HG03066 (cell line): ENCODE results near the gene CCL3.
"Not testable (repeated sequence)": the region's sequence is repeated elsewhere in the genome, so short reads cannot be mapped to it uniquely, and the experiment has no call there.

ENCODE experiments used
- ATAC-seq: cut with Tn5 transposase; IDR thresholded peaks from one replicate; pipeline ENCODE4 v1.9.1; 2021; ENCODE audit warnings: low read depth; ENCODE audit not compliant: unreplicated experiment

The CCL3 gene

GRCh38 chr17:36117505-36118382, 27.8 kb upstream of the CCL3 start:
- ATAC-seq: no peak

DNA sequence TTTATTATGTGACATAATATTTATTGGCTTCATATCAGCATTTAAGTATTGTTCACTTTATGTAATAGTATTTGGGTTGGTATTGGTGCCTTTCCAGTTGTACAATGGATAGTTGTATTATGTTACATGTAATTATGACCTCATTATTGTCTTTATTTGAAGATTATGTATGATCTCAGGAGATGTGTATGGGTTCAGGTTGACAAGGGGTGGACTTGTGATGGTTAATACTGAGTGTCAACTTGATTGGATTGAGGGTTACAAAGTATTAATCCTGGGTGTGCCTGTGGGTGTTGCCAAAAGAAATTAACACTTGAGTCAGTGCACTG, 25.7 kb upstream of the CCL3 start:
- ATAC-seq: not testable (repeated sequence)

DNA sequence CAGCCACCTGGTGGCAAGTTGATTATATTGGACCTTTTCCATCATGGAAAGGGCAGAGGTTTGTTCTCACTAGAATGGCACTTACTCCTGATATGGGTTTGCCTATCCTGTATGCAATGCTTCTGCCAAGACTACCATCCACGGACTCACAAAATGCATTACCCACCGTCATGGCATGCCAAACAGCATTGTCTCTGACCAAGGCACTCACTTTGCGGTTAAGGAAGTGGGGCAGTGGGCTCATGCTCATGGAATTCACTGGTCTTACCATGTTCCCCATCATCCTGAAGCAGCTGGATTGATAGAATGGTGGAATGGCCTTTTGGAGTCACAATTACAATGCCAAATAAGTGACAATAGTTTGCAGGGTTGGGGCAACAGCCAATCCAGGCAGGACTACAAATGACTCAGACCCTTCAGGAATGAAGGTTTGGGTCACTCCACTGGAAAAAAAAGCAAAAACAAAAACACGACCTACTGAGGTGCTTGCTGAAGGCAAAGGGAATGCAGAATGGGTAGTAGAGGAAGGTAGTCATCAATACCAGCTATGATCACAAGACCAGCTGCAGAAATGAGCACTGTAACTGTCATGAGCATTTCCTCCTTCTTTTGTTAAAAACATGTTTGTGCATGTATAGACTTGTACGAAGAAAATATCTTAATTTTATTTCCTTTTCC, 25.2 kb upstream of the CCL3 start:
- ATAC-seq: not testable (repeated sequence)

- not testable (repeated sequence) for ATAC-seq
Observed at GRCh38 chr17:36113131-36113530, 23.2 kb upstream of the CCL3 start.

DNA sequence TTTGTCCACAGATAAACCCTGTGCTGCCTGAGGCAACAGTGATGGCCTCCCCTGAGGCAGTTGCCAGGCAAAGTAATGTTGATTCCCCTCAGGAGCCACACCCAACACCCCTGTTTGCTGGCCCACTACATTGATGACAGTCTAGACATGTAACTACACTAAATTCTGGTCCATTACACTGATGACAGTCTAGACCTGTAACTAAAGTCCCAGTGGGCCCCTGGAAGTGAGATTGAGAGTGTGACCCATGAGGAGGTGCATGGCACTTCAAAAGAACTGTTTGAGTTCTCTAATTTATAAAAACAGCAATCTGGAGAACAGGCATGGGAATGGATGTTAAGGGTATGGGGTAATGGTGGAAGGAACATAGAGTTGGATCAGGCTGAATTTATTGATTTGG, 22.6 kb upstream of the CCL3 start:
- ATAC-seq: no peak

GRCh38 chr17:36111068-36111490, 21.1 kb upstream of the CCL3 start:
- no peak for ATAC-seq

DNA sequence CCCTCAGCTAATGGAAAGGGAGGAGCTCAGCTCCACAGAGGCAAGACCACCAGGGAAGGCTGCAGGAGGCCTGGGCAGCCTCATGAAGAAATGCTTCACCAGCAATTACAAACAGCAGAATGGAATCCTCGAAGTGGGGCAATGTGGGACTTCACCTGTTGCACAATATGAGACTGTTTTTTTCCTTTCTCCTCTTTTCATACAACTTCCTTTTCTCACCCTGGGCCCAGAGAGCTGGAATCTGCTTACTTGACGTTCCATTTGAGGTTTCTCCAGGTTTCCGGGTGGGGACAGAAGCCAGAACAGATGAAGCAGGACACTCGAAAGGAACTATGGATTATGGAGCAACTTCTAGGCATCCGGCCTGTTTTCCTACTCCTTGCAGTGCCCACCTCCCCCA, 18.3 kb upstream of the CCL3 start:
- ATAC-seq: not testable (repeated sequence)

DNA sequence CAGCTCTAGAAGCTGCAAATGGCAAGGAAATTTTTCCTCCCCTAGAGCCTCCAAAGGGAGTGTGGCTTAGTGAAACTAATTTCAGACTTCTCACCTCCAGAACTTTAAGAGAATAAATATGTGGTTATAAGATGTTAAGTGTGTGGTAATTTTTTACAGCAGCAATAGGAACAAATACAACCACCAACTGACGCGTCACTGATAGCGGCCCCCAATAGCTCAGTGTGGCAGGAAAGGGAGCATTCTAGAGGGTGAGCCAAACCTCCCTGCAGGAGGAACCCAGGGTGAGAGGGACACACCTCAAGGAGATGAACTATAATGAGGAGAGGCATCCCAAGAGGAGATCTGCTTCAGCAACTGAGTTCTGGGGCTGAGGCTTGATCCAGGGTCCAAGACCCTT, 17.7 kb upstream of the CCL3 start:
- ATAC-seq: no peak

GRCh38 chr17:36106493-36106835, 16.5 kb upstream of the CCL3 start:
- ATAC-seq: no peak

DNA sequence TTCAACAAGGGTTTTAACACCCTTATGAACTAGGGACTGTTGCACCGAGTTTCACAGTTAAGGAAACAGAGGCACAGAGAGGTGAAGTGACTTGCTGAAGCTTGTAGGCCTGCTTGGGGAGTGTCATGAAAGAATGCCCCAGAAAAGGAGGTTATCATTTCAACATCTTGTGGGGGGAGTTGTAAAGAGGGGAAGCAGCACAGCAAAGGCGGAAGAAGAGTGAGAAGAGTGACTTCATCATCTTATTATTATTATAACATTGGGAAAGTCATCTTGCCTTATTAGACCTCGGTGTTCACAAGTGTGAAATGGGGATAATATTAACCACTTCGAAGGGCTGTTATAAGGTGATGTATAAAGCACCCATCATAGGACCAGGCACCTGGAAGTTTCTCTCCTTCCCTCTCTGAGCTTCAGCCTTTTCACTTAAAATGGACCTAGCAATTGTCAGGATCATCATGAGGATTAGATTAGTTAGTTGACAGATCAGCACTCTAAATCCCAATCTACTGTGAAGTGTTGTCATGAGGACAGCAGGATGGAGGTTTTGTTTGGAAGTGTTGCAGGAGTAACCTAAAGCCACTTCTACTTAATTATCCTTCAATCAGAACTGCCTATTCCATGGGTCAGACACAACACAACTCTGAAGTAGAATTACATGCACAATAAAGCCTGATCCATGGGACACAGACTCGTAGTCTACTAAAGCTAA, 16.0 kb upstream of the CCL3 start:
- ATAC-seq: no peak

GRCh38 chr17:36104701-36105181, 14.8 kb upstream of the CCL3 start:
- ATAC-seq: no peak

DNA sequence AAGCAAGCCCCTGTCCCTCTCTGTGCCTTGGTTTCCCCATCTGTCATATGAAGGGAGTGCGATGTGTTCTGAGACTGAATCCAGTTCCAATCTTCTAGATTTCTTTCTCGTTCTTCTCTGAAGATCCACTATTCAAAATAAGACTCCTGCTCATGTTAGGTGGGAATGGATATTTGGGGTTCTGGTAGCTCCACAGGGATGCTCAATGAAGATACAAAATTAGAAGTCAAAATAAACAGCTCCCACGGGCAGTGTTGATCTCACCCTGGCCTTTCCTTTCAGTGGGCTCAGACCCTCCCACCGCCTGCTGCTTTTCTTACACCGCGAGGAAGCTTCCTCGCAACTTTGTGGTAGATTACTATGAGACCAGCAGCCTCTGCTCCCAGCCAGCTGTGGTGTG, 14.3 kb upstream of the CCL3 start:
- ATAC-seq: not testable (repeated sequence)

DNA sequence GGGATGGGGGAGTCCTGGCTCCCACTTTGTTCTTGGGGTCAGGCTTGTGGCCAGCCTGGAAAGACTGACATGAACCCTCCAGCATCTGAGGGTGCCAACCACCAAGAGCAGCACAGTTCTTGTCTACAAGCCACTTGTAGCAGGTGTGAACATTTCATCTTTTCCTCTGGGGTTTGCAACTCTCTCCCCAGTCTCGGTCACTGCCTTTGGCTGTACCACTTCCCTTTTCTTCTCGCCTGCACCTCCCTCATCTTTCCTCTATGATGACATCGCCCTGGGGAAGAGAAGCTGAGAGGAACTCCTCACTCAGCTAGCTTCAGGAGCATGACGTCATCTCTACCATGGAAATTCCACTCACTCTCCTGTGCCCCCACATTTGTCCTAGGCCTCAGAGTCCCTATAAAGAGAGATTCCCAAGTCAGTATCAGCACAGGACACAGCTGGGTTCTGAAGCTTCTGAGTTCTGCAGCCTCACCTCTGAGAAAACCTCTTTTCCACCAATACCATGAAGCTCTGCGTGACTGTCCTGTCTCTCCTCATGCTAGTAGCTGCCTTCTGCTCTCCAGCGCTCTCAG, 13.5 kb upstream of the CCL3 start, which contains the start of gene CCL4:
TSS of gene CCL4 (plus strand) at position 427 of the 575 bp plus-strand sequence. CDS start at position 506, 79 bp downstream.
- peak; percentile 83 for ATAC-seq

DNA sequence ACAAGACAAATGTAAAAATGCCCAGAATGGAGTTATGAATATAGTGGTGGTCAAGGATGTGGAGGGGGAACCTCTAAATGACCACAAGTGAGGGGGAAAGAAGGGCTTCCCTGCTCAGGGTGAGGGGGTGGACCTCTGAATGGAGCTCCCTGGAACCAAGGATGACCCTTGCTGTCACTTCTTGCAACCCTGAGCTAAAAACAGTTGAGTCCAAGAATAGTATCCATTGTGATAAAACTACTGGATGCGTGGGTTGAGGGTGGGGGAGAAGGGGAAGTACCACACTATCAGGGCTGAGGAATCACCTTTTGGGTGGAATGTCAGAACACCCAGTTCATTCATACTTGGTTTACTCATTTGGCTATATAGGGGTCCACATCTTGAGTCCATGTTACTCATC, 9.1 kb upstream of the CCL3 start:
- not testable (repeated sequence) for ATAC-seq

GRCh38 chr17:36095992-36096391, 6.0 kb upstream of the CCL3 start:
- ATAC-seq: no peak

GRCh38 chr17:36094746-36095145, 4.8 kb upstream of the CCL3 start:
- no peak for ATAC-seq

DNA sequence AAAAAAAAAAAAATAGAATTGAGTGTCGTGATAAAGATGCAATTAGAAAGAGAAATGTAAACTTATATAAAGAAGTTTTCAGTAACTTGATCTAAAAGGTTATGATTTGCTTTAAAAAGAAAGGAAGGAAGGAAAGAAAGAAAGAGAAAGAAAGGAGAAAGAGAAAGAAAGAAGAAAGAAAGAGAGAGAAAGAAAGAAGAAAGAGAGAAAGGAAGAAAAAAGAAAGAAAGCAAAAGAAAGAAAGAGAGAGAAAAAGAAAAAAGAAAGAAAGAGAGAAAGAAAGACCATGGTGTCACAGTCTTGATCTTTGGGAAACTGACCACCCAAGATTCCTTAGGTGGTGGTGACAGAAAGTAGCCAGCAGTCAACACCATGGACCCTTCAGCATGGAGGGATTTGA, 4.3 kb upstream of the CCL3 start:
- no peak for ATAC-seq

- ATAC-seq: not testable (repeated sequence)
Observed at GRCh38 chr17:36092715-36093114, 2.8 kb upstream of the CCL3 start.

GRCh38 chr17:36092230-36092629, 2.3 kb upstream of the CCL3 start:
- ATAC-seq: no peak

- ATAC-seq: no peak
Observed at GRCh38 chr17:36089339-36089865, 541 bp downstream of the CCL3 start.
